Effector CD4-positive, alpha-beta T cell (primary cell): ENCODE measurements around the gene UBE2S.
"Not testable (repeated sequence)": the region's sequence is repeated elsewhere in the genome, so short reads cannot be mapped to it uniquely, and the experiment has no call there.

Experiments used
- DNase-seq: peaks from one replicate; pipeline ENCODE4 v3.0.0-alpha.2; 2020

The UBE2S gene

GRCh38 chr19:55402509-55402908 lies 5.1 kb downstream of the UBE2S start:
- no peak for DNase-seq

DNA sequence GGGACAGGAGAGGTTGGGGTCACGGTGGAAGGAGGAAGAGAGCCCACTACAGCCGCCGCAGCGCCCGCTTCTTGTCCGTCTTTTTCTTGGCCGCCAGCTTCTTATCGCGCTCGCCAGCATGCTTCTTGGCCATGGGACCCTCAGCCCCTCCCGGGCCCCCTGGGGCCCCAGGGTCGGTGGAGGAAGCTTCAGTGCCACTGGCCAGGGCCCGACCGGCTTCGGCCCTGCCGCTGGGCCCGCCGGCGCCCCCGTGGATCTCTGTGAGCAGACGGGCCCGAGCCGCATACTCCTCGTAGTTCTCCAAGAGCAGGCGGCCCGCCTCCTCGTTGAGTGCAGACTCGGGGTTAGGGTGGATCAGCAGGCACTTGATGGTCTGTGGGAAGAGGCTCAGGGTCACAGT lies 6.2 kb downstream of the UBE2S start:
- DNase-seq, result not testable (repeated sequence)

- no peak for DNase-seq
Measured at GRCh38 chr19:55400281-55401087, 7.1 kb downstream of the UBE2S start.

- DNase-seq, result no peak
Measured at GRCh38 chr19:55398200-55398925, 9.2 kb downstream of the UBE2S start.

DNA sequence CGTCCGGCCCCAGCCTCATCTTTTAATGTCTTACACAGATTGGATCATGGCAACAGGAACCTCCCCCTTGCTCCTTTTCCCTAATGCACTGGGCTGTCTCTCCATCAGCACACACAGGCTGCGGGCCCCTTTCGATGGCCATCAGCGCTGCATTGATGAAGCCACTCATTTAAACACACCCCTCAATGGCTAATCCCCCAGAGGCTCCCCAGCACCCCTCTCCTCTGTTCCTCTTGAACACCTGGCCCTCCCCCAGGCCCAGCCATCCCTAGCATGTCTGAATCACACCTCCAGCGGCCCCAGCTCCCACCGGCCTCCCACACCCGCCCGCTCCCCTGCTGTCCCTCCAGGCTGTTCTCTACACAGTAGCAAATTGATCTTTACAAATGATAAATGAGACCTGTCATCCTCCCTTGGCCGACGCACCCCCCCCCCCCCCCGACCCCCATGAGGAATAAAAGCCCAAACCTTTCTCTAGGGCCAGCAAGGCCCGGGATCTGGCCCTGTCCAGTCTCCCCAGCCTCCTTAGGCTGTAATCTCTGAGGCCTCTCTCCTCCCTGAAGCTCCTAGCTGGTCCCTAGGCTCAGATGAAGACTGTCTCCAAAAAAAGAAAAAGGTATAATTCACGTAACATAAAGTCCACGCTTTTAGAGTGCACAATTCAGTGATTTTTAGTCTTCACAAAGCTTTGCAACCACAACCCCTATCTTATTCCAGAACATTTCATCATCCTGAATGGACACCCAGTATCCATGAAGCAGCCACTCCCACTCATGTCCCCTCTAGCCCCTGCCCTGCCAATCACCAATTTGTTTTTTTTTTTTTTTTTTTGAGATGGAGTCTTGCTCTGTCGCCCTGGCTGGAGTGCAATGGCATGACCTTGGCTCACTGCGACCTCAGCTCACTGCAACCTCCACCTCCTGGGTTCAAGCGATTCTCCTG lies 14.5 kb downstream of the UBE2S start:
- DNase-seq, result no peak

DNA sequence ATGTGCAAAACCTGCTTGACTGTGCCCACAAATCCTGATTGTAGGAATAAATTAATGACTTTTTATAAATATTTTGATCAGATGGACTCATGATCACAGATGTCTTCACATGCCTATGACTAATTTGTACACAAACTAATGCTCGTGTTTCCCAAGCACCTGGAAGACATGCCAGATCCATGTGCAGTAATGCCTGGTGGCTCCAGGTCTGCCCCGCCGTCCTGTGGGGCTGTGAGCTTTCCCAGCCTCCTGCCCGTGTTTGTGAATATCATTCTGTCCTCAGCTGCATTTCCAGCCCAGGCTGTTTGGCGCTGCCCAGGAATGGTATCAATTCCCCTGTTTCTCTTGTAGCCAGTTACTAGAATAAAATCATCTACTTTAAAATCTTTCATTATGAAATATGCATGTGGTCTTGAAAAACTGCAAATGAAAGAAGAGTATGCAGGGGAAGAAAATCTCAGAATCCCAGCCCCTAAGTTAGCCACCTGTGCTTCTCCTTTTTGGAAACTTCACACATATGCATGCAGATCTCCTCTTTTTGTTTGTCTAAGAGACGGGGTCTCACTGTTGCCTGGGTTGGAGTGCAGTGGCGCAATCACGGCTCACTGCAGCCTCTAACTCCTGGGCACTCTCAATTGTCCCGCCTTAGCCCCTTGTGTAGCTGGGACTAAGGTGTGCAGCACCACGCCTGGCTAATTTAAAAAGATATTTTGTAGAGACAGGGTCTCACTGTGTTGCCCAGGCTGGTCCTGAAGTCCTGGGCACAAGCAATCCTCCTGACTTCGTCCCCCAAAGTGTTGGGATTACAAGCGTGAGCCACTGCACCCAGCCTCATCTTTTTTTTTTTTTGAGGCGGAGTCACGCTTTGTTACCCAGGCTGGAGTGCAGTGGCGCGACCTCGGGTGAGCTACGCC lies 15.6 kb downstream of the UBE2S start:
- DNase-seq, result no peak

DNA sequence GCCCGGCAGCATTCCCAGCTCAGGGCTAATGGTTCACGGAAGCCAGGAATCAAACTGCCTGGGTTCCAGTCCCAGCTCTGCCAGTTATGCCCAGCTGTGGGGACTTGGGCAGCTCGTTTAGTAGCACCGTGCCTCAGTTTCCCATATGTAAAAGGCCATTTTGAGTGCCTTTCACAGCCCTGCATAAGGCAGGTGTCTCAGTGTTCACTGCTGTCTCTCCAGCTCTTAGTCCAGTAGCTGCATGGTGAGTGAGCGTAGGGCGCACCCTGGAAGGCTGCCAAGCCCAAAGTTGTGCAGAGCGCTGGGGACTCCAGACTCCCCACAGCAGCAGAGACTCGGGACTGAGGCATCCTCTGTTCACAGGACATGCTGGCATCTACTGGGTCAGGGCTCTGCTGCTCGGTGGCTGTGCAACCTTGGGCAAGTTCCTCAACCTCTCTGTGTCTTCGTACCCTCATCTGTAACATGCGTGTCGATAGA lies 16.4 kb downstream of the UBE2S start:
- no peak for DNase-seq

GRCh38 chr19:55390461-55390880 lies 17.1 kb downstream of the UBE2S start:
- DNase-seq, result no peak

DNA sequence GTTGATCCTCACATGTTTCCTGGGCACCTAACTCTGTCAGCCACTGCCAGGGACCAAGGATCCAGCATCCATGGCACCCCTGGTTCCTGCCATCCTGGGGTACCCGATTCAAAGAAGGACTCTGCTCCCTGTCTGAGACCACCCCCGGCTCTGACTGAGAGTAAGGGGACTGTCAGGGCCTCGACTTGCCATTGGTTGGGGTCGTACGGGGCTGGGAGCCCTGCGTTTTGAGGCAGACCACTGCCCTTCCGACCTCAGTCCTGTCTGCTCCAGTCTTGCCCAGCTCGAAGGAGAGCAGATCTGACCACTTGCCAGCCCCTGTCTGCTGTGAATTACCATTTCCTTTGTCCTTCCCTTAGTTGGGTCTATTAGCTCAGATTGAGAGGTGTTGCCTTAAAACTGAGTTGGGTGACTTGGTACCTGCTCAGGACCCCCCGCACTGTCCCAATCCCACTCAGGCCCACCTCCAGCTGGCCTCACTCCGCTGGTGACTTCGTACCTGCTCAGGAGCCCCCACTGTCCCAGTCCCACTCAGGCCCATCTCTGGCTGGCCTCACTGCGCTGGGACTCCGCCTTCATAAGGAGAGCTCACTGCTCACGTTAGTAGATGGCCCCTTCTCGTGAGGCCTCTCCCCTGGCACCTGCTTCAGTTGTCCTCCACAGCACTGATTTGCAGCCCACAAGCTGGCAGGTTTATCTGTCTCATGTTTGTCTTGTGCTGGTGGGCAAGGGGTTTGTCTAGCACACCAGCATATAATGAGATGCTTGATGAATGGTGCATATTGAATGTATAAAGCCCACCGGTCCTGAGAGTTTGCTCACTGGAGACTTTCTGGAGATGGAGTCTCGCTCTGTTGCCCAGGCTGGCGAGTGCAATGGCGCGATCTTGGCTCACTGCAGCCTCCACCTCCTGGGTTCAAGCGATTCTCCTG lies 17.9 kb downstream of the UBE2S start:
- no peak for DNase-seq

GRCh38 chr19:55387736-55388497 lies 19.7 kb downstream of the UBE2S start:
- no peak for DNase-seq

DNA sequence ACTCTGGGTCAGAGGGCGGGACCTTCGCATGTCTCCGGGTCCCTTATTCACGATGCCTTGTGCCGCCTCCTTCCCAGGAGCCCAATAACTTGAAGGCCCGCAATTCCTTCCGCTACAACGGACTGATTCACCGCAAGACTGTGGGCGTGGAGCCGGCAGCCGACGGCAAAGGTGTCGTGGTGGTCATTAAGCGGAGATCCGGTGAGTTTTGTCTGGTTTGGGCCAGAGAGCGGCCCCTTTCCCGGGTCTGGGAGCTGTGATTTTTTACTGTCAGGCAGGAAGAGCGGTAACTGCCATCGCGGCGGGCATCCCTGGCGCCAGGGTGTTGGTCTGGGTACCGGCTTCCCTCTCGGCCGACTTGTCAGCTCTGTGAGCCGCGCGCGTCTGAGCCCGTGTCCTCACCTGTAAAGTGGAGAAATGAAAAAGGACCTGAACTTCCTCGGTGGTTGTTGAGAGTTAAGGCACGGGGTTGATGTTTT lies 21.1 kb downstream of the UBE2S start:
- DNase-seq, result no peak

- DNase-seq, result peak; percentile 97
Measured at GRCh38 chr19:55385724-55386492, 21.7 kb downstream of the UBE2S start, which contains the start of gene RPL28. TSS of gene RPL28 (plus strand) at chr19:55385932. CDS start at chr19:55386358, 426 bp downstream.

GRCh38 chr19:55384920-55385723 lies 22.5 kb downstream of the UBE2S start:
- DNase-seq, result peak; percentile 96

GRCh38 chr19:55384131-55384919 lies 23.3 kb downstream of the UBE2S start, which contains the start of gene TMEM238:
TSS of gene TMEM238 (minus strand) at chr19:55384292. CDS start at chr19:55384259, 33 bp downstream.
- no peak for DNase-seq

DNA sequence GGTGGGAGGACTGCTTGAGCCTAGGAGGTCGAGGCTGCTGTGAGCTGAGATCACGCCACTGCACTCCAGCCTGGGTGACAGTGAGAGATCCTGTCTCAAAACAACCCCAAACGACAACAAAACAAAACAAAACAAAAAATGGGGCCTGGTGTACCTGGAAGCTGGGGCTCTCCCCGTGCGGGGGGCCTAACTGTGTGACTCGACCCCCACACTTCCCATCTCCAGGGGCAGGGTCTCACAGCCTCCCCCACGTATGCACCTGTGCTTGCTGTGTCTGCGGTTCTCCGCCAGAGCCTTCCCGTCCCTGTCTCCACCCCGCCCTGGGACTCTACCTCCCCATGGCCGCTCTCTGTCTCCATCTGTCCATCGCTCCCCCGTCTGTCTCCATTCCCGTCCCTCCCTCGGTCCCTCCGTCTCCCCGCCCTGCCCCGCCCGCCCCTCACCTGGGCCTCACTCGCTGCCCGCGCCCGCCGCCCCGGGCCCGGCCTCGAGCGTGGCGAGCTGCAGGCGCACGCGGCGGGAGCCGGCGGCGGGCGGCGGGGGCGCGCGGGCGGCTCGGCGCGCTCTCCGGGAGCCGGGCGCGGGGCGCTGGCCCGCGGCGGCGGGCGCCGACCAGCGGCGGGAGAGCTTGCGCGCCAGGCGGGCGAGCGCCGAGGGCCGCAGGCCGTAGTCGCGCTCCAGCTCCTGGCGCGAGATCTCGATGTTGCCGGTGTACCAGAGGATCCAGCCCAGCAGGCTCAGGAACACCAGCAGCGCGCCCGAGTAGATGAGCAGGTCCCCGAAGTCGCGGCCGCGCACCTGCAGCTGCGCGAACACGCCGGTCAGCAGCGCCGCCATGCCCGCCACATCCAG lies 24.1 kb downstream of the UBE2S start:
- no peak for DNase-seq

DNA sequence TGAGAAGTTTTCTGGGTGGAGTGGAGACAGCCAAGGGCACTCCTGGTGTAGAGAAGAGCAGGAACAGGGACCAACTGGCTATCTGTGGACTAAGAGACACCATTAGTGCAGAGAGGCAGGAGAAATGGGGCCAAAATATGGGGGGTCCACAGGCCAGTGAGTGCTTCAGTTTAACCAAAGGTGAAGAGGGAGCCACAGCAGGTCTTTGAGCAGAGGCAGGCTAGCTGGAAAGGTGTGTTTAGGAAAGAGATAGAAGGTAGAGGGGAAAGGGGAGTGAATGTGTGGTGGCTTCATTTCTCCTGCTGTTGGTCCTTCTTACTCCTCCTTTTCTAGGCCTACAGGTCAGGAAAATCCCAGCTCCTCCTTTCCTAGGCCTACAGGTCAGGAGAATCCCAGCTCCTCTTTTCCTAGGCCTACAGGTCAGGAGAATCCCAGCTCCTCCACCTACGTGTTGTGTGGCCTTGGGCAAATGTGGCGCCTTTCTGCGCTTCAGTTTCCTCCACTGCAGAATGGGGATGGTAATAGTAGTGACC lies 25.0 kb downstream of the UBE2S start:
- DNase-seq, result no peak
